Measurements from ENCODE around the gene PTGES2.

- TF ChIP-seq CTCF (conservative IDR thresholded peaks at IDR 0.05; ENCODE audit: low read length) (no peak), EZH2phosphoT487 (IDR thresholded peaks at IDR 0.05; ENCODE audit: borderline replicate concordance, low read depth, low read length) (no peak)
Observed at GRCh38 chr9:128080206-128080605, 47.3 kb downstream of the PTGES2 start.
